Lower lobe of right lung (tissue), 2 donors: ENCODE measurements around the gene DHX35. TPM values are rescaled to one million over a fixed set of nuclear protein-coding genes. Genes with fewer than 3 reads are reported as not detected.

Source experiments
- ATAC-seq, 2 donors: fragments of 200-7000 bp; cut with Tn5 transposase; one replicate each; pipeline ENCODE4 v1.9.1; 2020 to 2022; ENCODE audit warnings: mild to moderate bottlenecking in 2 of 2, moderate library complexity in 2 of 2
- DNase-seq: peaks from one replicate; pipeline ENCODE4 v3.0.0-alpha.2; 2020
- H3K27ac ChIP-seq: fragments of 200-600 bp; one replicate; pipeline ENCODE4 v1.8.0; 2022
- H3K27me3 ChIP-seq: fragments of 200-600 bp; one replicate; pipeline ENCODE4 v1.8.0; 2022; ENCODE audit warnings: low read depth
- H3K36me3 ChIP-seq: fragments of 200-600 bp; one replicate; pipeline ENCODE4 v1.8.0; 2022; ENCODE audit warnings: mild to moderate bottlenecking
- H3K4me1 ChIP-seq: fragments of 200-600 bp; one replicate; pipeline ENCODE4 v1.8.0; 2022
- H3K4me3 ChIP-seq: fragments of 200-600 bp; one replicate; pipeline ENCODE4 v1.8.0; 2022; ENCODE audit warnings: mild to moderate bottlenecking
- H3K9me3 ChIP-seq: fragments of 200-600 bp; one replicate; pipeline ENCODE4 v1.8.0; 2022
- intact Hi-C: fragments of 100-400 bp; cut with DNase I; formaldehyde crosslinking; loops from one replicate; pipeline ENCODE4 v1.11.0; 2022
- total RNA-seq: library from RNA; stranded (reverse); fragmentation: NEBNext Ultra II Directional; extraction: Animal tissue kit (Norgen Biotek cat#: 25700); gene quantifications from one replicate; pipeline ENCODE4 v1.2.1, GENCODE V29; 2021
- TF ChIP-seq, protein P1 (sequence below): fragments of 200-600 bp; IDR thresholded peaks from one replicate; pipeline ENCODE4 v1.8.0; 2022; ENCODE audit warnings: antibody characterized with exemption, mild to moderate bottlenecking
- donor health status: DM: no; HTN: yes; CAD: no; lungs with severe emphysema.

Gene DHX35
- total RNA-seq, 1 donor from 2014 or later = 10.5 TPM

DNA sequence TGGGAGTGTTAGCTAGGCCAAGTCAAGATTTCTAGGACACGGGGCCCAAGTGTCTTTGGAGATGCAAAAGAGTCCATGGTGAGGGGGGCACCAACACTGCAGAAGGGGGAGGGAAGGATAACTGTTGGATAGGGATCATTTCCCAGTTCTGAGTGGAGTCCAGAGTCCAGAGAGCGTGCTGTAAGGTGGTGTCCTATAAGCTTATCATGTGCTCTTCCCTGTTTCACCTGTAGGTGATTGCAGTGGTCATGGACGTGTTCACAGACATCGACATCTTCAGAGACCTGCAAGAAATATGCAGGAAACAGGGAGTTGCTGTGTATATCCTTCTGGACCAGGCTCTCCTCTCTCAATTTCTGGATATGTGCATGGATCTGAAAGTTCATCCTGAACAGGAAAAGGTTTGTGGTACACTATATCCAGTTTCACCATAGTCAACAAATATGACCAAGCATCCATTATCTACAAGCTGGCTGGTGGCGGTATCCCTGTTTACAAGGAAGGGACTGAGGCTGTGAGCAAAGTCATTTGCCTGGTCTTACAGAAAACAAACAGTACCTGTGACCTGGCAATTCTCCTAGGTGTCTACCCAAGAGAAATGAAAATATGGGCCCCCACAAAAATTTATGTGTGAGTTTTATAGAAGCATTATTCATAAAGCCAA is 20.3 kb upstream of the DHX35 start:
- Histone ChIP-seq H3K4me1 (no peaks in the 10 kb centered on the region), H3K27ac (no peak overlapping the region), H3K4me3 (no peak overlapping the region), H3K9me3 (no peaks in the 10 kb centered on the region), H3K36me3 (no peaks in the 10 kb centered on the region), H3K27me3 (no peaks in the 10 kb centered on the region)
- TF ChIP-seq, protein P1, sequence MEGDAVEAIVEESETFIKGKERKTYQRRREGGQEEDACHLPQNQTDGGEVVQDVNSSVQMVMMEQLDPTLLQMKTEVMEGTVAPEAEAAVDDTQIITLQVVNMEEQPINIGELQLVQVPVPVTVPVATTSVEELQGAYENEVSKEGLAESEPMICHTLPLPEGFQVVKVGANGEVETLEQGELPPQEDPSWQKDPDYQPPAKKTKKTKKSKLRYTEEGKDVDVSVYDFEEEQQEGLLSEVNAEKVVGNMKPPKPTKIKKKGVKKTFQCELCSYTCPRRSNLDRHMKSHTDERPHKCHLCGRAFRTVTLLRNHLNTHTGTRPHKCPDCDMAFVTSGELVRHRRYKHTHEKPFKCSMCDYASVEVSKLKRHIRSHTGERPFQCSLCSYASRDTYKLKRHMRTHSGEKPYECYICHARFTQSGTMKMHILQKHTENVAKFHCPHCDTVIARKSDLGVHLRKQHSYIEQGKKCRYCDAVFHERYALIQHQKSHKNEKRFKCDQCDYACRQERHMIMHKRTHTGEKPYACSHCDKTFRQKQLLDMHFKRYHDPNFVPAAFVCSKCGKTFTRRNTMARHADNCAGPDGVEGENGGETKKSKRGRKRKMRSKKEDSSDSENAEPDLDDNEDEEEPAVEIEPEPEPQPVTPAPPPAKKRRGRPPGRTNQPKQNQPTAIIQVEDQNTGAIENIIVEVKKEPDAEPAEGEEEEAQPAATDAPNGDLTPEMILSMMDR = no peak
- intact Hi-C loops = no loop called here
- DNase-seq (no peak), ATAC-seq (no peak)

- H3K27me3 ChIP-seq = no peaks in the 10 kb centered on the region
- no peaks in the 10 kb centered on the region for H3K36me3 ChIP-seq
- no peak overlapping the region for H3K4me3 ChIP-seq
- intact Hi-C loops = no loop called here
- H3K4me1 ChIP-seq = no peaks in the 10 kb centered on the region
- H3K9me3 ChIP-seq = no peaks in the 10 kb centered on the region
- DNase-seq (no peak), ATAC-seq (no peak)
- no peak overlapping the region for H3K27ac ChIP-seq
- TF ChIP-seq, protein P1 = no peak
Measured at GRCh38 chr20:38945012-38945411, 17.1 kb upstream of the DHX35 start.

DNA sequence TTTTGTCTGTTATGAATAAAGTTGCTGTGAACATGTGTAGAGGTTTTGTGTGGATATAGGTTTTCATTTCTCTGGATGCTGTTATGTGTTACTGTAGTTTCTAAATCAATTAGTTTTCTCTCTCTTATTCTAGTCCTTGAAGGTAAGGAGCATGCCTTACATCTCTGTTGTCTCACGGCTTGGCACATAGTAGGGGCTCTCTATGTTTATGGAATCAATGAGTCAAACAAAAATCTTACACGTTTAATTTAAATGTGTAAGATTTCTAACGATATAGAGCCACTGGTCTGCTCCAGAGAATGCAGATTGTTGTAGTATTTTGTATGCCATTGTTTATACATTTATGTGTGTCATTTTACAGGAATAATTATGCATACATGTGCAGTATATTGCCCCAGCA is 15.3 kb upstream of the DHX35 start:
- ATAC-seq = no peak
- H3K4me3 ChIP-seq = no peak overlapping the region
- no peaks in the 10 kb centered on the region for H3K27me3 ChIP-seq
- no peak overlapping the region for H3K27ac ChIP-seq
- DNase-seq = no peak
- intact Hi-C loops = no loop called here
- H3K9me3 ChIP-seq = no peaks in the 10 kb centered on the region
- H3K4me1 ChIP-seq = no peaks in the 10 kb centered on the region
- TF ChIP-seq, protein P1 = no peak
- H3K36me3 ChIP-seq = no peaks in the 10 kb centered on the region

- TF ChIP-seq, protein P1 = no peak
- ATAC-seq (no peak), DNase-seq (no peak)
- Histone ChIP-seq H3K27me3 (no peaks in the 10 kb centered on the region), H3K4me1 (no peaks in the 10 kb centered on the region), H3K36me3 (no peaks in the 10 kb centered on the region), H3K4me3 (no peak overlapping the region), H3K27ac (no peak overlapping the region), H3K9me3 (no peaks in the 10 kb centered on the region)
- intact Hi-C loops = no loop called here
Measured at GRCh38 chr20:38947931-38948362, 14.2 kb upstream of the DHX35 start.

DNA sequence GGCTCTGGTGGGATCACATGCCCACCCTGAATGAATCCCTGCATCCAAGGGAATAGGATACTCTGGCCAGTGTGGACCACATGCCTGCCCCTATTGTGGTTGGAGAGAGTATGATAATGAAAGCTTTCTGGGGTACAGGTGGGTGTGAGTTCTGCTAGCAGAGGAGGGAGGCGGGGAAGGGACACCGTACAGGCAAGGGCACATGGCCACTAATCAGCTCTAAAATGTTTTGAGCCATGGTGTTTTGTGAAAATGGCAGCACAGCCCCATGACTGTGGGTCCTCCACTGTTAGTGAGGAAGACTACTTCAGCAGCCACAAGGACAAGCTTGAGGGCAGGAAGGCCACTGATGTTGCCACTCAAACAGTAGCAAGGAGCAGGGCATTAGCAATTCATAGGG is 11.9 kb upstream of the DHX35 start:
- TF ChIP-seq, protein P1 = no peak
- H3K27me3 ChIP-seq = no peaks in the 10 kb centered on the region
- H3K9me3 ChIP-seq = no peaks in the 10 kb centered on the region
- H3K4me1 ChIP-seq = no peaks in the 10 kb centered on the region
- no peak for ATAC-seq
- no peaks in the 10 kb centered on the region for H3K36me3 ChIP-seq
- DNase-seq = no peak
- H3K4me3 ChIP-seq = no peak overlapping the region
- intact Hi-C loops = no loop called here
- no peak overlapping the region for H3K27ac ChIP-seq
